HG03520 (cell line): ENCODE results near the gene GTF3C4.

Source experiments
- ATAC-seq: cut with Tn5 transposase; IDR thresholded peaks from one replicate; pipeline ENCODE4 v1.9.1; 2021; ENCODE audit warnings: mild to moderate bottlenecking, moderate library complexity; ENCODE audit not compliant: unreplicated experiment

The GTF3C4 gene

DNA sequence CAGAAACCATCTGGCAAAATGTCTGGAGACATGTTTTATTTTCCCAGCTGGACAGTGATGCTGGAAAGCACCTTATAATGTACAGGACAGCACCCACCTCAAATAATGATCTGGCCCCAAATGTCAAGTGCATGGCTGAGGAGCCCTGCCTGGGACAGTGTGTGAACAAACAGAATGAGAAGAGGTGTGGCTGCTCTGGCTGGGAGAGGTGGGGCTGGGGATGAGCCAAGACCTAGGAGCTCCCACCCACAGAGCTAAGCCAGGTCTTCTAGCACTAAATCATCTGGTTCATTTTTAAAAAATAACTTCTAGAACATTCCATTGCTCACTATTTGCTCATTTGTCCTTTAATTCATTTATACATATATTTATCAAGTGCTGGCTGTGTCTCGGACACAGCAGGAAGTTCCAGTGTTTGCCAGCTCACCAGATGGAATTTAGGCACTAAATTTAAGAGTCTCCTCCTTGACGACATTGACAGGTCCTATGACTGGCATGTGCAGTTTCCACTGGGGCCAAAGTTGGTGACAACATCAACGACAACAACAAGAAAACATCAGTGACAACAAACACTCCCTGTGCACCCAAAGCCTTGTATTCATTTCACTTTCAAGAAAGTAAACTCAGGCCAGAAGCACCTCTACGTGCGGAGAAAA, 59.1 kb downstream of the GTF3C4 start:
- ATAC-seq: no peak

- no peak for ATAC-seq
Observed at GRCh38 chr9:132730054-132731033, 60.1 kb downstream of the GTF3C4 start.

DNA sequence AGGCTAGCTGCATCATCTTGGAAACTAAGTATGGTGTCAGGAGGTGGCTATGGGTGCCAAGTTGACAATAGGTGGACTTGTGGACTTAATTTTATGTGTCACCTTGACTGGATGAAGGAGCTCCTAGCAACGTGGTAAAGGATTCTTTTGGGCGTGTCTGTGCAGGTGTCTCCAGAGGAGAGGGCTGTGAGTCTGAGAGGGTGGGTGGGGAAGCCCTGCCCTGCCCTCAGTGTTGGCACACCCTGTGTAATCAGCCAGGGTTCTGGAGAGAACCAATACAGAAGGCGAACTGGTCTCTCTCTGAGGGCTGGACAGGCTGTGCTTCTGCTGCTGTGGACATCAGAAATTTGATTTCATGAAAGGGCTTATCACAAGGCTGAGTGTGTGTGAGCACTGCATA, 61.0 kb downstream of the GTF3C4 start:
- no peak for ATAC-seq

DNA sequence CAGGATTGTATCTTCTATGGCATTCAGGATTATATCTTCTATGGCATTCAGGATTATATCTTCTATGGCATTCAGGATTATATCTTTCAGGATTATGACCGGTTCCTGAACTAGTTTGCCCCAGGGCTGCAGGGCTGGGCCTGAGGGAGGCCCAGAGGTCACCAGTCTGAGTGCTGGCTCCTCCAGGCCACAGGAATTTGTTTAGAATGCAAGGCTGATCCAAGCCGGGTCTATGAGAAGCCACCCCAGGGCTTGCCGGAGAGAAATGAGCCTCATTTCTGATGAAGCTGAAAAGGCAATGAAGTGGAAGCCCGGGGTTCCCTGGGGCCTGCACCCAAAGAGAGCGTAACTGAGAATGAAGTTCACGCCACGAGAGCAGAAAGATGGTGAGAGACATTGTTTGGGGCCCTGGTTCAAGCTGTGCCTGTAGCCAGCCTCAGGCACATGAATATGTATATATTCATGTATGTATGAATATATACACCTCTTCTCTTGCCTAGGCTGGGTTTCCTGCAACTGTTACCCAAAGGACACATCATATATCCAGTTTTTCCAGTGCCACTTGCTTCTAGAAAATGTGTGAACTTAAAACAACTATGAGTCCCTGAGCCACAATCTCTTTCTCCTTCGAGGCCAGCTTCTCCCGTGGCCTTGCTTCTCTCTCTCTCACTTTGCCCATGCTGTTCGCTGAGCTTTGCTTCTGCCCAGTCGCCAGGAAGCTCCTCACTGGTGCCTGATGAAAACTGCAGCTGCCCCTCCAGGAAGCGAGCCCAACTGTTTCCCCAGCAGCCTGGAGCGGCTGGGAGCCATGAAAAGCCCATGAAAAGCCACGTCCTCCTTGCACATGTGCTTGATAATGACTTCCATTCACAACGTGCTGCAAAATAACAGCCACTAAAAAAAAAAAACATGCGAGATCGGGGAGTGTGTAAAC, 62.3 kb downstream of the GTF3C4 start:
- ATAC-seq: no peak

- ATAC-seq: no peak
Observed at GRCh38 chr9:132733260-132733815, 63.1 kb downstream of the GTF3C4 start.

DNA sequence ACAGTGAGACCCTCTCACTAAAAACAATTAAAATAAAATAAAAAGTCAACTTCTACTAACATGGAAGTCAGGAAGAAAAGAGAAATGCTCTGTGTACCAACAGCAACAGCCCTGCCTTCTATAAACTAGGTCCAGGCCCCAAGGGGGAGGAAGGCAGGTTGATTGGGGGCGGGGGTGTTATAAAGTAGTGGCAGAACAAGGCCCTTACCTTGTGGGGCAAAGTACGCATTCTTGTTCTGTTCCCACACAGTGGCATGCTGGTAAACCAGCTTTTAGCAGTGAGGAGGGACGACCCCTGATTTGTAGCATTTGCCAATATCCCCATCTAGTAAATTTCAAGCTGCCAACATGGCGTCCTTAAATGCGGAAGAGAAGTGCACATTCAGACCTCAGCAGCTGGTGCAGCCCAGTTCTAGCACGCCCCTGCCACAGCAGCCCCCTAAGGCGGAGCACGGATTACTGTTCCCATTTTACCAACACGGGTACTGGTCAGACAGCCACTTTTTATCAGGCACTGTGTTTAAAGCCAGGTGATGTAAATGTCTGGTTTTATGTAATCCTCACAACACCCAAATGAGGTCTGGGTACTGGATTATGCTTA, 69.5 kb downstream of the GTF3C4 start:
- no peak for ATAC-seq

DNA sequence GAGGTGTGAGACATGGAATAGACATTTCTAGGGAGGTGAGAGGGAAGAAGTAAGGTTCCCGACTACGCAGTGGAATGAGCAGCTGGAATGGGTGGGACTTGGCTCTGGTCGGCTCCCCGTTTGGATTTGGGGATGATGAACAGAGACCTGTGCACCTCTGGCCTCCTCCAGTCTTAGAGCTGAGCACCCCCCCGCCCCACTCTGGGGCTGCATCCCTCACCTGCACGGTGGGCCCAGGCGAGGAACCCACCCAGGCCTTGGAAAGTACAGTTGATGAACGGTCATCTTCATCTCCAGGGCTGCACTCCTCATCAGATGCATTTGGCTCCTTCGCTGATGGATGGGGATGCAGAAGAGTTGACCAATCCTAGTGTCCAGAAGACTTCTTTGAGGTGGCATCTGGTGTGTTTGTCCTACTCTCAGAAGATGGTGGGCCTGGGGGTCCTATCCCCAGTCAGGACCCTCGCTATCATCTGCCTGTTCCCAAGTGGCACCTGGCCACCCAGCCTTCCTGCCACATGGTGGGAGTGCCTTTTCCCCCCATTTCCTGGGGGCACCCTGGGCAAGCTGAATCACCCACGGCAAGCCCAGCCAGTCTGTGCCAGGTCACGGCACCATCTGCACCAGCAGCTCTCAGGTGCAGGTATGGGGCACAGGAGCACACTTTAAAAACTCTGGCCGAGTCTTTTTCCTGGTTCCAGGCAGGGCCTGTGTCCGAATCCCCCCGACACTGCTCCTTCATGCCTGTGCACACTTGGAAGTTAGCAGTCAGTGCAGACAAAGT, 70.5 kb downstream of the GTF3C4 start:
- ATAC-seq: no peak

DNA sequence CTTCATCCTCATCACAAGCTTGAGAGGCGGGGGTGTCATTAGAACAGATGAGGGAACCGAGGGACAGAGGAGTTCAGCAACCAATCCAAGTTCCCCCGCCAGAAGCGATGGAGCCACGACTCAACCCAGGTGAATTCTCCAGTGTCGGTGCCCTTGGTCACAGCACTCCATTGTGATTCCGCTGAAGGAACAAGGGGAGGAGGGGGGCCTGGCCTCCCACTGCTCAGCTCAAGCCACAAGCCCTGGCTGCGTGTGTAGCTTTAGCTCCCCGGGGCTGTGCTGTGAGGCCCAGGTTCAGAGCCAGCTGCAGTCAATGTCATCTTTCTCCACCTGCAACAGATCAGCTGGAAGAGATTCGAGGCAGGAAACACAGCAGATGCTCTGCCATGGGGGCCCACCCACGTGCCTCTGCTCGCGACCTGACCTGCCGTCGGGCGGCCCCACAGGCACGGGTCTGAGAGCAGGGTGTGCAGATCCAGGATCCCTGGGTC, 72.6 kb downstream of the GTF3C4 start:
- ATAC-seq: no peak

DNA sequence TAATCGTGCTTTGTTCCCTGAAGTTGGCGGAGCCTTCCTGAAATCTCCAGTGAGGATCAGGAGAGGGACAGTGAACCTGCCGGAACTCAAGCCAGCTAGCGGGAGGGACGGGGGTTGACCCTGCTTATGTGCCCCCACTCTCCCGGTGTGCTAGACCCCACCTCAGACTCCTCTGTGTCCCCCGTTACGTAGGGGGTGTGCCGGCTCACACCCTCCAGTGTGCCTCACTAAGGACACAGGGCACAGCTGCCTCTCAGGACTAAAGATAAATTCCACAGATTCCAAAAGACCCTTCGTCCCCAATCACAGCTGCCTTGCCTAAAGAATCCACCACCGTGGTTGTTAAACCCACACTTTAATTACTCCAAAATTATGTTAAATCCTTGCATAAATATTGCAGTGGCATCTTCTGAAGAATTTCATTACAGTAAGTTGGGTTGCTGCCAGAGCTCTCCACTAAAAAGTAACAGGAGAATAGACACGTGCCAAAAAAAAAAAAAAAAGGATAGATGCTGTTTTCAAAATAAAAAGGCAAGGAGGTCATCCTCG, 73.7 kb downstream of the GTF3C4 start:
- ATAC-seq: no peak
